DMS53 (cell line): ENCODE measurements around the gene ASB10.

Experiments
- DNase-seq: peaks from one replicate; lab custom pipeline; 2025; lab: John Stamatoyannopoulos, UW

Gene ASB10

GRCh38 chr7:151166629-151167196 is 20.3 kb downstream of the ASB10 start:
- DNase-seq = no peak

- DNase-seq = no peak
Observed at GRCh38 chr7:151161757-151162156, 25.3 kb downstream of the ASB10 start.

- DNase-seq = peak; percentile 83
Observed at GRCh38 chr7:151157645-151158329, 29.3 kb downstream of the ASB10 start.

- no peak for DNase-seq
Observed at GRCh38 chr7:151152643-151153513, 34.2 kb downstream of the ASB10 start.

- DNase-seq = no peak
Observed at GRCh38 chr7:151150388-151150787, 36.7 kb downstream of the ASB10 start.

- no peak for DNase-seq
Observed at GRCh38 chr7:151148319-151149259, 38.5 kb downstream of the ASB10 start.

GRCh38 chr7:151146761-151147160 is 40.3 kb downstream of the ASB10 start:
- no peak for DNase-seq

- no peak for DNase-seq
Observed at GRCh38 chr7:151144387-151144786, 42.7 kb downstream of the ASB10 start.

GRCh38 chr7:151143261-151144015 is 43.6 kb downstream of the ASB10 start:
- DNase-seq = no peak

GRCh38 chr7:151142686-151143040 is 44.4 kb downstream of the ASB10 start:
- DNase-seq = no peak

- no peak for DNase-seq
Observed at GRCh38 chr7:151141855-151142685, 45.0 kb downstream of the ASB10 start.

GRCh38 chr7:151141311-151141854 is 45.7 kb downstream of the ASB10 start:
- DNase-seq = no peak

GRCh38 chr7:151140826-151141225 is 46.2 kb downstream of the ASB10 start:
- DNase-seq = no peak

GRCh38 chr7:151139791-151140190 is 47.3 kb downstream of the ASB10 start:
- DNase-seq = no peak

- no peak for DNase-seq
Observed at GRCh38 chr7:151139071-151139790, 47.8 kb downstream of the ASB10 start.

- no peak for DNase-seq
Observed at GRCh38 chr7:151138153-151138851, 48.7 kb downstream of the ASB10 start.

- DNase-seq = no peak
Observed at GRCh38 chr7:151137791-151138152, 49.3 kb downstream of the ASB10 start.

- no peak for DNase-seq
Observed at GRCh38 chr7:151137076-151137675, 49.9 kb downstream of the ASB10 start.
